Measurements from ENCODE around the gene CRADD. TPM values are rescaled to one million over a fixed set of nuclear protein-coding genes. Genes with fewer than 3 reads are reported as not detected.

Gene CRADD
- total RNA-seq, 1 donor from 2014 or later = 19.1 TPM

DNA sequence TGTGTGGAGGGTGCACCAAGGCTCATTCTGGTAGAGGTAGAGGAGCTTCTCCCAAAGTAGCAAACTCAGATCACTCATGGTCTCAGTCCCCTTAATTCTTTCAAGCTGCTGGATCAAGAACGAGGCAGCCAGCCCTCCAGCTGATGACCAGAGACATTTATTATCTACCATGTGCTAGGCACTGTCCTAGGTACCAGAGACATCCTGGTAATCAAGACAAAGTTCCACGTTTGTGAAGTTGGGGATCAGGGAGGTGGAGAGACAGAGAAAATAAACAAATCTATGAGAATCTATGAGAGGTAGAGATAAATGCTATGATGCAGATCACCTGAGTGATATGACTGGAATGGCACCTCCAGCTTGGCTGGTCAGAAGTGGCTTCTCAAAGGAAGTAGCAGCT is 130.2 kb downstream of the CRADD start:
- DNase-seq (ENCODE audit: low read depth) = no peak
- TF ChIP-seq, protein P1, sequence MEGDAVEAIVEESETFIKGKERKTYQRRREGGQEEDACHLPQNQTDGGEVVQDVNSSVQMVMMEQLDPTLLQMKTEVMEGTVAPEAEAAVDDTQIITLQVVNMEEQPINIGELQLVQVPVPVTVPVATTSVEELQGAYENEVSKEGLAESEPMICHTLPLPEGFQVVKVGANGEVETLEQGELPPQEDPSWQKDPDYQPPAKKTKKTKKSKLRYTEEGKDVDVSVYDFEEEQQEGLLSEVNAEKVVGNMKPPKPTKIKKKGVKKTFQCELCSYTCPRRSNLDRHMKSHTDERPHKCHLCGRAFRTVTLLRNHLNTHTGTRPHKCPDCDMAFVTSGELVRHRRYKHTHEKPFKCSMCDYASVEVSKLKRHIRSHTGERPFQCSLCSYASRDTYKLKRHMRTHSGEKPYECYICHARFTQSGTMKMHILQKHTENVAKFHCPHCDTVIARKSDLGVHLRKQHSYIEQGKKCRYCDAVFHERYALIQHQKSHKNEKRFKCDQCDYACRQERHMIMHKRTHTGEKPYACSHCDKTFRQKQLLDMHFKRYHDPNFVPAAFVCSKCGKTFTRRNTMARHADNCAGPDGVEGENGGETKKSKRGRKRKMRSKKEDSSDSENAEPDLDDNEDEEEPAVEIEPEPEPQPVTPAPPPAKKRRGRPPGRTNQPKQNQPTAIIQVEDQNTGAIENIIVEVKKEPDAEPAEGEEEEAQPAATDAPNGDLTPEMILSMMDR (IDR thresholded peaks at IDR 0.05; ENCODE audit: insufficient read depth, low read length, poor library complexity, severe bottlenecking) = no peak
- H3K4me3 ChIP-seq (ENCODE audit: low read depth, low read length) = no peak overlapping the region
- H3K27me3 ChIP-seq (ENCODE audit: control insufficient read depth, insufficient read depth, low read length) = no peaks in the 10 kb centered on the region
- H3K36me3 ChIP-seq (ENCODE audit: control insufficient read depth, insufficient read depth, low read length) = no peaks in the 10 kb centered on the region

DNA sequence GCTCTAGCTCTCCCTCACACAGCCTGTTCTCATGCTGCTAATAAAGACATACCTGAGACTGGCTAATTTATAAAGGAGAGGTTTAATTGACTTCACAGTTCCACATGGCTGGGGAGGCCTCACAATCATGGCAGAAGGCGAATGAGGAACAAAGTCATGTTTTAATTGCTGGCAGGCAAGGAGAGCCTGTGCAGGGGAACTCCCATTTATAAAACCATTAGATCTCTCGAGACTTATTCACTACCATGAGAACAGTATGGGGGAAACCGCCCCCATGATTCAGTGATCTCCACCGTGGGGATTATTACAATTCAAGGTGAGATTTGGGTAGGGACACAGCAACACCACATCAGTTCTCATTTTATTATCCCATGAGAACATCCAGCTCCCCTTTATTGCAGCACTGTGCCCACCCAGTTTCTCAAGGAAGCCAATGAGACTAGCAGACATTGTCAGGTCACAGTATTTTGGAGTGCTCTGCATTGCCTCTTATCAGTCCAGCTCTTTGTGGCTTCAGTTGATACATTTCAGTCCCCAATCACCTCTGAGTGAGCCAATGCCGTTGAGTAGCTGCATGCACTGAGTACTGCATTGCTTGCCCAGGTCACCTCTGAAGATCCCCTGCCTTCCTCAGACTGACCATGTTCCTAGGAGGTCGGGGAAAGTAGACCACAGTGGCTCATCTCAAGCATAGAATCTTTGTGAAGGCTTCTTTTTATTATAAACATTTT is 131.2 kb downstream of the CRADD start:
- DNase-seq (ENCODE audit: low read depth) = no peak
- H3K27me3 ChIP-seq (ENCODE audit: control insufficient read depth, insufficient read depth, low read length) = no peaks in the 10 kb centered on the region
- H3K4me3 ChIP-seq (ENCODE audit: low read depth, low read length) = no peak overlapping the region
- H3K36me3 ChIP-seq (ENCODE audit: control insufficient read depth, insufficient read depth, low read length) = no peaks in the 10 kb centered on the region
- TF ChIP-seq, protein P1 (IDR thresholded peaks at IDR 0.05; ENCODE audit: insufficient read depth, low read length, poor library complexity, severe bottlenecking) = no peak

DNA sequence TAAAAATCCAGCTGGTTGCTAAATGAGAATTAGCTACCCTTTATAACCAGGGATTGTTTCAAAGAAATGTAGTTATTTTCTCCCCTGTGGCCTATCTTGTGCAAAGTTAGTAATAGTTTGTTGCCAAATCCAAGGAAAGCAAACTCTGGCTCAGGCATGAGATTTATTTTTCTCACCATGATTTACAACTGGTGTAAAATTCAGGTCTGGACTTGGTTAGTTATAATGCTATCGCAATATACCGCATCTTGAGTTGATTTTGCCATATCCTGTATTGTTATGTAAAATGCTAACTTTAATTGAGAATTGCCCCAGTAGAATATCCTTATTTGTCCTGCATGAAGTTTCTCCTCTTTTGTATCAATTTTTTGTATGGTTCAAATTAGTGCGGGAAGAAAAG is 135.5 kb downstream of the CRADD start:
- Histone ChIP-seq H3K4me3 (ENCODE audit: low read depth, low read length) (no peak overlapping the region), H3K27me3 (ENCODE audit: control insufficient read depth, insufficient read depth, low read length) (no peaks in the 10 kb centered on the region), H3K36me3 (ENCODE audit: control insufficient read depth, insufficient read depth, low read length) (no peaks in the 10 kb centered on the region)
- no peak for DNase-seq (ENCODE audit: low read depth)
- TF ChIP-seq, protein P1 (IDR thresholded peaks at IDR 0.05; ENCODE audit: insufficient read depth, low read length, poor library complexity, severe bottlenecking) = no peak

DNA sequence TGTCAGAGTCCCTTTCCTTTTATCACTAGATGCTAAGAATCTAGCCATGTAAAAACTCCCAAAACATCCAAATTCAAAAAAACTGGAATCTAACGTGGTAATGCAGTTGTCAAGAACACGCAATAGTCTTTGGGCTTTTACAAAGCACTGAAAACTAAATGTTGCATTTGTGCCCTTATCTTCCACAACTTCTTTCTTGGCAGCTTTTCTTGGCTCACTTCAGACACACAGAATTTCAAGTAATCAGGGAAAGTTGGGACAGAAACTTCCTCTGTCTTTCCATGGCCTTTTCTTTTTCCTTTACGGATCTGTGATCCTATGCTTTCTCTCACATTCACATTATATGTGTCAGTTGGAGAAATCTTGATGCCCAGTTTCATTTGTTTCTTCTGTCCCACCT is 136.0 kb downstream of the CRADD start:
- TF ChIP-seq, protein P1 (IDR thresholded peaks at IDR 0.05; ENCODE audit: insufficient read depth, low read length, poor library complexity, severe bottlenecking) = no peak
- no peak overlapping the region for H3K4me3 ChIP-seq (ENCODE audit: low read depth, low read length)
- H3K36me3 ChIP-seq (ENCODE audit: control insufficient read depth, insufficient read depth, low read length) = no peaks in the 10 kb centered on the region
- H3K27me3 ChIP-seq (ENCODE audit: control insufficient read depth, insufficient read depth, low read length) = no peaks in the 10 kb centered on the region
- no peak for DNase-seq (ENCODE audit: low read depth)

DNA sequence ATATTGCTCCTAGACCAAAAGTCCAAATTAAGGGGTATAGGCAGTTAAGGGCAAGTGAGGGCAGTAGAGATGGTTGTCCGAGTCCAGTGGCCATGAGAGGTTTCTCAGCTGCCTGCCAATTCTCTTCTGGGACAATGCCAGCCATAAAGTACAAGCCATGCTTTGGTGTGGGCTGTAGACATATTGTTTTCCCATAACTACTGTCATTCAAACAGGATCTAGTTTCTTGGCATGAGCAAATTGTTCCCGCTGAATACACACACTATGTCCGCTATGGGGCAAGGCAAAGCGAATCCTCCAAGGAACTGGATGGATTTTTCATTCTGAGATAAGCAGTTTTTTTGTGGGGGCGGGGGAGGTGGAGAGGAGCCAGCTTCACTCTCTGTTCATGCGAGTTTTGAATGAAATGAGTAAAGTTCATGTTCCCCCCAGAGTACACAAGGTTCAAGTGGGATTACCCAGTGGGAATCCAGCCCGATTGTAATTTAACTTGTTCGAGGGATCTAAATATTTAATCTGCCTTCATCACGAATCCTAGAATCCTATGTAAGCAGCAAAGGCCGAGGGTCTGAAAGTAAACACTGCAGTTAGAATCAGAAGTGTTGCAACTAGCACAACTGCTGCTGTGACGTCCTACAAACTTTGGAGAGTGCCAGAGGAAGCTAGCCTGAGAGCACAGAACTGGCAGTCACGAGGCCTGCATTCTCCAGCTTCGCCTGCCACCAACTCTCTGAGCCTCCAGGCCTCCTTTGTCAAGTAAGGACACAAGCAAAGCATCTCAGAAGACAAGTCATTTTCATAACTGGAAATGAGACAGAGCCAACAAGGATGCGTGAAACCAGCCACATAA is 137.0 kb downstream of the CRADD start:
- Histone ChIP-seq H3K4me3 (ENCODE audit: low read depth, low read length) (no peak overlapping the region), H3K27me3 (ENCODE audit: control insufficient read depth, insufficient read depth, low read length) (no peaks in the 10 kb centered on the region), H3K36me3 (ENCODE audit: control insufficient read depth, insufficient read depth, low read length) (no peaks in the 10 kb centered on the region)
- TF ChIP-seq, protein P1 (IDR thresholded peaks at IDR 0.05; ENCODE audit: insufficient read depth, low read length, poor library complexity, severe bottlenecking) = no peak
- no peak for DNase-seq (ENCODE audit: low read depth)

All from kidney epithelial cell (primary cell).